Measurements from ENCODE around the gene PNLIP.

- TF ChIP-seq CTCF (IDR thresholded peaks at IDR 0.05) (no peak), POLR2A (IDR thresholded peaks at IDR 0.05) (no peak)
Observed at GRCh38 chr10:116545756-116546155, at the start of gene PNLIP.
